GM12891 (cell line): ENCODE results near the gene TMEM272.

Experiments used
- DNase-seq: peaks from one replicate; pipeline ENCODE4 v3.0.0; 2011; ENCODE audit warnings: low spot score; ENCODE audit not compliant: insufficient read length
- FAIRE-seq: peaks from 2 replicates; lab custom pipeline; 2011; peaks lifted over from hg19 to GRCh38; lab: Jason Lieb, UNC
- PAX5 ChIP-seq: IDR thresholded peaks from 2 replicates; pipeline ENCODE4 v1.6.1; 2011; ENCODE audit warnings: low read length, moderate library complexity, mild to moderate bottlenecking; ENCODE audit not compliant: insufficient read depth, severe bottlenecking
- POLR2A ChIP-seq: IDR thresholded peaks from 2 replicates; pipeline ENCODE4 v1.6.1; 2011; ENCODE audit warnings: low read depth, low read length, control low read depth
- POLR2AphosphoS5 ChIP-seq: IDR thresholded peaks from 2 replicates; pipeline ENCODE4 v1.6.1; 2011; ENCODE audit warnings: low read depth, low read length, control low read depth
- POU2F2 ChIP-seq: IDR thresholded peaks from 2 replicates; pipeline ENCODE4 v1.6.1; 2011; ENCODE audit warnings: low read depth, mild to moderate bottlenecking, control low read depth, low read length, moderate library complexity
- SPI1 ChIP-seq: IDR thresholded peaks from 2 replicates; pipeline ENCODE4 v1.6.1; 2011; ENCODE audit warnings: low read depth, low read length, control low read depth
- TAF1 ChIP-seq: IDR thresholded peaks from 2 replicates; pipeline ENCODE4 v1.6.1; 2011; ENCODE audit warnings: low read depth, low read length, control low read depth

Gene TMEM272

GRCh38 chr13:51764184-51765141 lies 80.5 kb downstream of the TMEM272 start:
- TF ChIP-seq POLR2A (peak; percentile 52; the same call in 1 of the 2 replicates), TAF1 (no peak), SPI1 (0 out of 2 replicates have a peak, but pooled peaks have one; percentile 19)
- peak; percentile 94 for FAIRE-seq
- DNase-seq, result peak; percentile 42

DNA sequence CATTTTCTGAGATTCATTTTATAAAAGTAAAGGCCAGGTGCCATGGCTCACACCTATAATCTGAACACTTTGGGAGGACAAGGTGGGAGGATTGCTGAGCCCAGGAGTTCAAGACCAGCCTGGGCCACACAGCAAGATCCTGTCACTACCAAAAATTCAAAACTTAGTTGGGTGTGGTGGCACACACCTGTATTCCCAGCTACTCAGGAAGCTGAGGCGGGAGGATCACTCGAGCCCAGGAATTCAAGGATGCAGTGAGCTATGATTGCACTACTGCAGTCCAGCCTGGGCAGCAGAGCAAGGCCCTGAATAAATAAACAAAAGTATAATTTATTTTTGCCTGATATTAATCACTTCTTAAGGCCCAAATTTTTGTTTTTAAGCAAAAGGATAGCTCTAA lies 81.5 kb downstream of the TMEM272 start:
- DNase-seq, result no peak
- TF ChIP-seq POLR2AphosphoS5 (no peak), POU2F2 (no peak), POLR2A (no peak), TAF1 (no peak), PAX5 (no peak), SPI1 (no peak)
- peak; percentile 13 for FAIRE-seq
